HepG2 (cell line): ENCODE measurements around the gene SLC20A1.

ENCODE experiments used
- JUNB ChIP-seq: sonication (generic); formaldehyde crosslinking; IDR thresholded peaks from 2 replicates; pipeline ENCODE4 v1.8.0; 2022; ENCODE audit warnings: missing genetic modification reagents, mild to moderate bottlenecking, borderline replicate concordance
- MEIS2 ChIP-seq: sonication (generic); formaldehyde crosslinking; IDR thresholded peaks from 2 replicates; pipeline ENCODE4 v1.9.0; 2021; ENCODE audit warnings: mild to moderate bottlenecking, missing genetic modification reagents
- NBN ChIP-seq: fragments of 450-650 bp; conservative IDR thresholded peaks from 2 replicates; pipeline ENCODE4 v1.6.1; 2017
- SMAD1 ChIP-seq: sonication (generic); formaldehyde crosslinking; IDR thresholded peaks from 2 replicates; pipeline ENCODE4 v1.4.0; 2020; ENCODE audit warnings: missing genetic modification reagents, low read depth, mild to moderate bottlenecking, borderline replicate concordance
- ZNF616 ChIP-seq: sonication (generic); formaldehyde crosslinking; IDR thresholded peaks from 2 replicates; pipeline ENCODE4 v1.5.0; 2020; ENCODE audit warnings: low read depth, mild to moderate bottlenecking, missing genetic modification reagents
- ZNF841 ChIP-seq: sonication (generic); formaldehyde crosslinking; IDR thresholded peaks from 2 replicates; pipeline ENCODE4 v1.8.1; 2023; ENCODE audit warnings: missing genetic modification reagents, borderline replicate concordance
- ZSCAN30 ChIP-seq: sonication (generic); formaldehyde crosslinking; IDR thresholded peaks from 2 replicates; pipeline ENCODE4 v1.5.0; 2020; ENCODE audit warnings: mild to moderate bottlenecking, missing genetic modification reagents
- TF ChIP-seq, protein P1 (sequence below): sonication (generic); formaldehyde crosslinking; IDR thresholded peaks from 2 replicates; pipeline ENCODE4 v1.4.0; 2020; ENCODE audit warnings: mild to moderate bottlenecking, missing genetic modification reagents
- TF ChIP-seq, protein P2 (sequence below): sonication (generic); formaldehyde crosslinking; IDR thresholded peaks from 2 replicates; pipeline ENCODE4 v1.8.0; 2022; ENCODE audit warnings: mild to moderate bottlenecking, missing genetic modification reagents, moderate library complexity
- TF ChIP-seq, protein P3 (sequence below): sonication (generic); formaldehyde crosslinking; IDR thresholded peaks from 2 replicates; pipeline ENCODE4 v1.8.0; 2022; ENCODE audit warnings: mild to moderate bottlenecking, missing genetic modification reagents
- TF ChIP-seq, protein P4 (sequence below): sonication (generic); formaldehyde crosslinking; IDR thresholded peaks from 2 replicates; pipeline ENCODE4 v1.5.0; 2020; ENCODE audit warnings: mild to moderate bottlenecking, missing genetic modification reagents, moderate library complexity

DNA sequence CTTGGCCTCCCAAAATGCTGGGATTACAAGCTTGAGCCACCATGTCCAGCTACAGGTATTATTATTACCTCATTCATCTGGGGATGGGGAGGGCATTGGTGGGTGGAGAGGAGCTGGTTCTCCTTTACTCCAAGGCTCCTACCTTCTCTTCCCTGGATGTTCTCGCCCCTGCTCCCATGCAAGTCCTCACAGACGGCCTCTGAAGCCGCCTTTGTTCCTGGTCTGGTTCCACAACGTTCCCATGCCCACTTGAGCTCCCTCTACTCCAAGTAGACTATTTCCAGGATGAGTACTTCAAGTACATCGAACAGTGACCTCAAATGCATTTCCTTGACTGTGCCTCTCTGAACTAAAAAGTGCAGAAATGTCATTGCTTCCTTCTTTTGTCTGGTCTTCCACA, 3.2 kb upstream of the SLC20A1 start:
- no peak for TF ChIP-seq ZNF616 (CRISPR knock-in tag)
- no peak for TF ChIP-seq SMAD1
- TF ChIP-seq, protein P1, sequence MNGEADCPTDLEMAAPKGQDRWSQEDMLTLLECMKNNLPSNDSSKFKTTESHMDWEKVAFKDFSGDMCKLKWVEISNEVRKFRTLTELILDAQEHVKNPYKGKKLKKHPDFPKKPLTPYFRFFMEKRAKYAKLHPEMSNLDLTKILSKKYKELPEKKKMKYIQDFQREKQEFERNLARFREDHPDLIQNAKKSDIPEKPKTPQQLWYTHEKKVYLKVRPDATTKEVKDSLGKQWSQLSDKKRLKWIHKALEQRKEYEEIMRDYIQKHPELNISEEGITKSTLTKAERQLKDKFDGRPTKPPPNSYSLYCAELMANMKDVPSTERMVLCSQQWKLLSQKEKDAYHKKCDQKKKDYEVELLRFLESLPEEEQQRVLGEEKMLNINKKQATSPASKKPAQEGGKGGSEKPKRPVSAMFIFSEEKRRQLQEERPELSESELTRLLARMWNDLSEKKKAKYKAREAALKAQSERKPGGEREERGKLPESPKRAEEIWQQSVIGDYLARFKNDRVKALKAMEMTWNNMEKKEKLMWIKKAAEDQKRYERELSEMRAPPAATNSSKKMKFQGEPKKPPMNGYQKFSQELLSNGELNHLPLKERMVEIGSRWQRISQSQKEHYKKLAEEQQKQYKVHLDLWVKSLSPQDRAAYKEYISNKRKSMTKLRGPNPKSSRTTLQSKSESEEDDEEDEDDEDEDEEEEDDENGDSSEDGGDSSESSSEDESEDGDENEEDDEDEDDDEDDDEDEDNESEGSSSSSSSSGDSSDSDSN (CRISPR knock-in tag): no peak
- TF ChIP-seq, protein P2, sequence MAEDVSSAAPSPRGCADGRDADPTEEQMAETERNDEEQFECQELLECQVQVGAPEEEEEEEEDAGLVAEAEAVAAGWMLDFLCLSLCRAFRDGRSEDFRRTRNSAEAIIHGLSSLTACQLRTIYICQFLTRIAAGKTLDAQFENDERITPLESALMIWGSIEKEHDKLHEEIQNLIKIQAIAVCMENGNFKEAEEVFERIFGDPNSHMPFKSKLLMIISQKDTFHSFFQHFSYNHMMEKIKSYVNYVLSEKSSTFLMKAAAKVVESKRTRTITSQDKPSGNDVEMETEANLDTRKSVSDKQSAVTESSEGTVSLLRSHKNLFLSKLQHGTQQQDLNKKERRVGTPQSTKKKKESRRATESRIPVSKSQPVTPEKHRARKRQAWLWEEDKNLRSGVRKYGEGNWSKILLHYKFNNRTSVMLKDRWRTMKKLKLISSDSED: no peak
- no peak for TF ChIP-seq JUNB
- no peak for TF ChIP-seq NBN
- no peak for TF ChIP-seq MEIS2 (CRISPR knock-in tag)
- no peak for TF ChIP-seq ZNF841
- no peak for TF ChIP-seq ZSCAN30 (CRISPR knock-in tag)
- TF ChIP-seq, protein P3, sequence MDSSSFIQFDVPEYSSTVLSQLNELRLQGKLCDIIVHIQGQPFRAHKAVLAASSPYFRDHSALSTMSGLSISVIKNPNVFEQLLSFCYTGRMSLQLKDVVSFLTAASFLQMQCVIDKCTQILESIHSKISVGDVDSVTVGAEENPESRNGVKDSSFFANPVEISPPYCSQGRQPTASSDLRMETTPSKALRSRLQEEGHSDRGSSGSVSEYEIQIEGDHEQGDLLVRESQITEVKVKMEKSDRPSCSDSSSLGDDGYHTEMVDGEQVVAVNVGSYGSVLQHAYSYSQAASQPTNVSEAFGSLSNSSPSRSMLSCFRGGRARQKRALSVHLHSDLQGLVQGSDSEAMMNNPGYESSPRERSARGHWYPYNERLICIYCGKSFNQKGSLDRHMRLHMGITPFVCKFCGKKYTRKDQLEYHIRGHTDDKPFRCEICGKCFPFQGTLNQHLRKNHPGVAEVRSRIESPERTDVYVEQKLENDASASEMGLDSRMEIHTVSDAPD (CRISPR knock-in tag): no peak
- TF ChIP-seq, protein P4, sequence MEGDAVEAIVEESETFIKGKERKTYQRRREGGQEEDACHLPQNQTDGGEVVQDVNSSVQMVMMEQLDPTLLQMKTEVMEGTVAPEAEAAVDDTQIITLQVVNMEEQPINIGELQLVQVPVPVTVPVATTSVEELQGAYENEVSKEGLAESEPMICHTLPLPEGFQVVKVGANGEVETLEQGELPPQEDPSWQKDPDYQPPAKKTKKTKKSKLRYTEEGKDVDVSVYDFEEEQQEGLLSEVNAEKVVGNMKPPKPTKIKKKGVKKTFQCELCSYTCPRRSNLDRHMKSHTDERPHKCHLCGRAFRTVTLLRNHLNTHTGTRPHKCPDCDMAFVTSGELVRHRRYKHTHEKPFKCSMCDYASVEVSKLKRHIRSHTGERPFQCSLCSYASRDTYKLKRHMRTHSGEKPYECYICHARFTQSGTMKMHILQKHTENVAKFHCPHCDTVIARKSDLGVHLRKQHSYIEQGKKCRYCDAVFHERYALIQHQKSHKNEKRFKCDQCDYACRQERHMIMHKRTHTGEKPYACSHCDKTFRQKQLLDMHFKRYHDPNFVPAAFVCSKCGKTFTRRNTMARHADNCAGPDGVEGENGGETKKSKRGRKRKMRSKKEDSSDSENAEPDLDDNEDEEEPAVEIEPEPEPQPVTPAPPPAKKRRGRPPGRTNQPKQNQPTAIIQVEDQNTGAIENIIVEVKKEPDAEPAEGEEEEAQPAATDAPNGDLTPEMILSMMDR (CRISPR knock-in tag): no peak
